Endothelial cell of umbilical vein (primary cell): ENCODE data around the gene ARMS2. TPM values are rescaled to one million over a fixed set of nuclear protein-coding genes. Genes with fewer than 3 reads are reported as not detected.

Experiments used
- BruUV-seq: library from RNA; stranded (reverse); fragments of 400-500 nt; replicated peaks from 2 replicates; lab custom pipeline; 2021; lab: Mats Ljungman, UMichigan
- CTCF ChIA-PET: fragments of 300-600, 350-600 bp; sonication (Branson Sonifier 250); formaldehyde crosslinking; loops from one replicate; lab custom pipeline; 2021; ENCODE audit warnings: antibody characterized with exemption, inconsistent platforms; lab: Charles Lee
- POLR2A ChIA-PET: fragments of 300-600, 350-600 bp; sonication (Branson Sonifier 250); formaldehyde crosslinking; loops from one replicate; lab custom pipeline; 2021; ENCODE audit warnings: antibody characterized with exemption, inconsistent platforms; lab: Charles Lee
- DNase-seq: peaks from one replicate; pipeline ENCODE4 v3.0.0-alpha.2; 2011; ENCODE audit warnings: low read depth, low spot score
- FAIRE-seq: peaks from 2 replicates; lab custom pipeline; 2011; peaks lifted over from hg19 to GRCh38; lab: Jason Lieb, UNC
- H2AFZ ChIP-seq: 2 replicates; pipeline ENCODE4 v1.6.0; 2012; ENCODE audit warnings: low read depth, low read length, control low read depth, inconsistent platforms
- H3K27ac ChIP-seq: 2 replicates; pipeline ENCODE4 v1.5.1; 2011; ENCODE audit warnings: low read depth, mild to moderate bottlenecking, control low read depth, low read length, moderate library complexity; ENCODE audit not compliant: insufficient read depth
- H3K27me3 ChIP-seq, 2 experiments: 2 replicates each; pipeline versions ENCODE4 v1.6.0 to v1.6.1; 2011; ENCODE audit warnings: low read length in 2 of 2, mixed read lengths in 1 of 2; ENCODE audit not compliant: control insufficient read depth in 2 of 2, insufficient read depth in 2 of 2
- H3K36me3 ChIP-seq, 2 experiments: 2 replicates in 1 of 2; 3 replicates in 1 of 2; pipeline ENCODE4 v1.5.1; 2011; ENCODE audit warnings: low read length in 2 of 2, mild to moderate bottlenecking in 1 of 2, moderate library complexity in 1 of 2; ENCODE audit not compliant: control insufficient read depth in 2 of 2, insufficient read depth in 2 of 2; ENCODE audit errors: extremely low read depth in 1 of 2
- H3K4me1 ChIP-seq: 3 replicates; pipeline ENCODE4 v1.5.1; 2011; ENCODE audit warnings: mild to moderate bottlenecking, low read length; ENCODE audit not compliant: control insufficient read depth, insufficient read depth; ENCODE audit errors: extremely low read depth
- H3K4me2 ChIP-seq: 2 replicates; pipeline ENCODE4 v1.6.1; 2011; ENCODE audit warnings: low read length, control low read depth, mixed read lengths; ENCODE audit not compliant: insufficient read depth
- H3K4me3 ChIP-seq, 3 experiments: fragments of 200-600 bp in 1 of 3; sonication (generic), shearing (Covaris generic) in 1 of 3; replicated peaks in 1 of 3; 2 replicates each; pipeline ENCODE4 v1.5.1; 2011 to 2016; ENCODE audit warnings: control low read depth in 3 of 3, low read length in 3 of 3, mild to moderate bottlenecking in 2 of 3, inconsistent platforms in 1 of 3, low read depth in 1 of 3, moderate library complexity in 1 of 3; ENCODE audit not compliant: insufficient read depth in 1 of 3
- H3K79me2 ChIP-seq: 2 replicates; pipeline ENCODE4 v1.6.0; 2012; ENCODE audit warnings: low read length, inconsistent platforms; ENCODE audit not compliant: control insufficient read depth, insufficient read depth
- H3K9ac ChIP-seq: replicated peaks from 2 replicates; pipeline ENCODE3; 2011; ENCODE audit warnings: low read length, control low read depth; ENCODE audit not compliant: insufficient read depth; ENCODE audit errors: extremely low read depth
- H3K9me1 ChIP-seq: replicated peaks from 3 replicates; pipeline ENCODE4 v1.6.0; 2011; ENCODE audit warnings: mild to moderate bottlenecking, low read length; ENCODE audit not compliant: control insufficient read depth, insufficient read depth; ENCODE audit errors: extremely low read depth
- H3K9me3 ChIP-seq: replicated peaks from 2 replicates; pipeline ENCODE4 v1.5.1; 2012; ENCODE audit warnings: low read length, inconsistent platforms; ENCODE audit not compliant: control insufficient read depth, insufficient read depth
- H4K20me1 ChIP-seq: replicated peaks from 2 replicates; pipeline ENCODE3; 2011; ENCODE audit warnings: mild to moderate bottlenecking, low read length; ENCODE audit not compliant: control insufficient read depth, insufficient read depth; ENCODE audit errors: extremely low read depth
- EZH2 ChIP-seq: IDR thresholded peaks from 2 replicates; pipeline ENCODE4 v1.6.1; 2012; ENCODE audit warnings: borderline replicate concordance, low read depth, mild to moderate bottlenecking, moderate library complexity, low read length, inconsistent platforms; ENCODE audit not compliant: severe bottlenecking
- FOS ChIP-seq: IDR thresholded peaks from 2 replicates; pipeline ENCODE4 v1.6.1; 2011; ENCODE audit warnings: mild to moderate bottlenecking, low read length, moderate library complexity, borderline replicate concordance; ENCODE audit not compliant: insufficient read depth
- GATA2 ChIP-seq: IDR thresholded peaks from 2 replicates; pipeline ENCODE4 v1.7.0; 2011; ENCODE audit warnings: low read depth, mild to moderate bottlenecking, moderate library complexity, mixed read lengths, low read length; ENCODE audit not compliant: insufficient read length, insufficient read depth
- JUN ChIP-seq: IDR thresholded peaks from 2 replicates; pipeline ENCODE4 v1.6.1; 2011; ENCODE audit warnings: borderline replicate concordance, low read depth; ENCODE audit not compliant: insufficient read length, insufficient read depth
- MYC ChIP-seq: IDR thresholded peaks from one replicate; pipeline ENCODE4 v1.6.1; 2011; ENCODE audit warnings: mild to moderate bottlenecking, low read depth, low read length
- POLR2A ChIP-seq: IDR thresholded peaks from 2 replicates; pipeline ENCODE4 v1.6.1; 2012; ENCODE audit warnings: low read depth, mild to moderate bottlenecking, control low read depth, low read length
- POLR2AphosphoS5 ChIP-seq: IDR thresholded peaks from 2 replicates; pipeline ENCODE4 v1.6.1; 2012; ENCODE audit warnings: low read depth, mild to moderate bottlenecking, control low read depth, low read length, moderate library complexity; ENCODE audit not compliant: insufficient read depth
- dilution Hi-C: fragments of 300-500 bp; cut with MboI; formaldehyde crosslinking; loops from one replicate; pipeline ENCODE4 v1.15.0; 2019; ENCODE audit warnings: low sequenced_read_pairs; ENCODE audit not compliant: extremely low pct_ligation_motif_present
- intact Hi-C: fragments of 100-400 bp; cut with micrococcal nuclease; formaldehyde crosslinking; loops from one replicate; pipeline ENCODE4 v1.10.0; 2022
- polyA plus RNA-seq, 4 experiments: library from polyadenylated mRNA; depleted of rRNA in 3 of 4; stranded (reverse) in 3 of 4; unstranded in 1 of 4; fragments of >200 nt; gene quantifications; 2 replicates each; pipeline versions ENCODE4 v1.2.1 to v1.2.3, GENCODE V29; 2011 to 2012; ENCODE audit warnings: missing spikeins in 1 of 4
- total RNA-seq: library from RNA; stranded (reverse); gene quantifications from 2 replicates; pipeline ENCODE4 v1.2.3, GENCODE V29; 2021
- TF ChIP-seq, protein P1 (sequence below): IDR thresholded peaks from 2 replicates; pipeline ENCODE4 v1.6.1; 2011; ENCODE audit not compliant: insufficient read depth, insufficient read length
- TF ChIP-seq, protein P2 (sequence below), 2 donors: IDR thresholded peaks; 1 replicate in 1 of 2; 2 replicates in 1 of 2; pipeline ENCODE4 v1.5.1; 2011; ENCODE audit warnings: low read length in 2 of 2, mild to moderate bottlenecking in 2 of 2, moderate library complexity in 2 of 2, control low read depth in 1 of 2, inconsistent platforms in 1 of 2, low read depth in 1 of 2; ENCODE audit not compliant: insufficient read depth in 1 of 2; ENCODE audit errors: extremely low read depth in 1 of 2

ARMS2 gene
- total and polyA plus RNA-seq, 2 donors (not counting 3 experiments of a cell fraction or from before 2014, with no cell fraction given), result not detected

DNA sequence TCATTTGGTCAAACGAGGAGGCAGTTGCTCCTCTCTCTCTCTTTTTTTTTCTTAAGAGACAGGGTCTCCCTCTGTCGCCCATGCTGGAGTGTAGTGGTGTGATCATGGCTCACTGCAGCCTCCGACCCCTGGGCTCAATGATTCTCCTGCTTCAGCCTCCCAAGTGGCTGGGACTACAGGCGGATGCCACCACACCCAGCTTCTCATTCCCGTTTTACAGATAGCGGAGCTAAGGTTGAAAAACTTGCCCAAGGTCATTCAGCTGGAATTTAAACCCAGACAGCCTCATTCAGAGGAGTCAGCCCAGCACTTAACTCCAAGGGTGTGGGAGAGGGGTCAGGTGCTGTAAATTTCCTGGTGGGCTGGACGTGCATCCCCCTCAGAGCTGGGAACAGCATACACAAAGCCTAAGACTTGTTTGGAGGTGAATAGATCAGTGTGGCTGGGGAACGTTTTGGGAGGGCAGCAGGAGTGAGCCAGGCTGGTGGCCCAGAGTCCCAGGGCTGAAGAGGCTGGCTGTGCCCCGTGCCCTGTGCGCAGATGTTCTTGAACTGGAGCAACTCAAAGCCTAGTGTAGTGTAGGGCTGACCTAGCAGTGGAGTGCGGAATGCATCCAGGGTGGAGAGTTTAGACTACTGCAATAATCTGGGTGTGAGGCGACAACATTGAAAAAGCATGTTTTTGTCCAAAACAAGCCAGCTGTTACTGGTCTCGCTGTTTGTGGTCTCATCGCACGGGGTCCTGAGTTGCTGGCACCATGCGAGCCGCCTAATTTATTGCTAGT, 9.2 kb downstream of the ARMS2 start:
- Histone ChIP-seq H3K4me3 (peak overlapping the region in 2 of 3 experiments; percentile 71 to 88), H3K79me2 (peaks cover 13% of the 10 kb centered on the region), H3K36me3 (no peaks in the 10 kb centered on the region), H2AFZ (no peak overlapping the region), H3K9me3 (no peaks in the 10 kb centered on the region), H3K27me3 (no peaks in the 10 kb centered on the region), H3K4me1 (peaks cover 15% of the 10 kb centered on the region), H3K4me2 (peak overlapping the region; percentile 89), H3K9ac (no peak overlapping the region), H3K27ac (no peak overlapping the region), H3K9me1 (no peaks in the 10 kb centered on the region), H4K20me1 (no peaks in the 10 kb centered on the region)
- intact Hi-C loops, result loop anchor here (1.0 to 10.0 kb wide), 4 partner anchors 41 to 1951 kb away; partner anchors contain the start of genes OAT and PLEKHA1
- POLR2A ChIA-PET, result no interaction called here
- DNase-seq (no peak), FAIRE-seq (no peak)
- BruUV-seq, result no TSS peak
- CTCF ChIA-PET, result interaction anchor here (2.0 to 3.0 kb wide), 3 partner anchors 31 to 102 kb away, joined by 6 to 15 read pairs (median 6); no protein-coding TSS in a partner anchor
- dilution Hi-C loops, result no loop called here
- TF ChIP-seq EZH2 (no peak), POLR2AphosphoS5 (no peak), GATA2 (no peak), JUN (no peak), POLR2A (no peak), MYC (no peak), FOS (no peak)
- TF ChIP-seq, protein P1, sequence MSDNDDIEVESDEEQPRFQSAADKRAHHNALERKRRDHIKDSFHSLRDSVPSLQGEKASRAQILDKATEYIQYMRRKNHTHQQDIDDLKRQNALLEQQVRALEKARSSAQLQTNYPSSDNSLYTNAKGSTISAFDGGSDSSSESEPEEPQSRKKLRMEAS, result no peak
- TF ChIP-seq, protein P2, sequence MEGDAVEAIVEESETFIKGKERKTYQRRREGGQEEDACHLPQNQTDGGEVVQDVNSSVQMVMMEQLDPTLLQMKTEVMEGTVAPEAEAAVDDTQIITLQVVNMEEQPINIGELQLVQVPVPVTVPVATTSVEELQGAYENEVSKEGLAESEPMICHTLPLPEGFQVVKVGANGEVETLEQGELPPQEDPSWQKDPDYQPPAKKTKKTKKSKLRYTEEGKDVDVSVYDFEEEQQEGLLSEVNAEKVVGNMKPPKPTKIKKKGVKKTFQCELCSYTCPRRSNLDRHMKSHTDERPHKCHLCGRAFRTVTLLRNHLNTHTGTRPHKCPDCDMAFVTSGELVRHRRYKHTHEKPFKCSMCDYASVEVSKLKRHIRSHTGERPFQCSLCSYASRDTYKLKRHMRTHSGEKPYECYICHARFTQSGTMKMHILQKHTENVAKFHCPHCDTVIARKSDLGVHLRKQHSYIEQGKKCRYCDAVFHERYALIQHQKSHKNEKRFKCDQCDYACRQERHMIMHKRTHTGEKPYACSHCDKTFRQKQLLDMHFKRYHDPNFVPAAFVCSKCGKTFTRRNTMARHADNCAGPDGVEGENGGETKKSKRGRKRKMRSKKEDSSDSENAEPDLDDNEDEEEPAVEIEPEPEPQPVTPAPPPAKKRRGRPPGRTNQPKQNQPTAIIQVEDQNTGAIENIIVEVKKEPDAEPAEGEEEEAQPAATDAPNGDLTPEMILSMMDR (IDR thresholded peaks at IDR 0.05; ENCODE audit: extremely low read depth in 1 of 2, insufficient read depth in 1 of 2, low read depth in 1 of 2, low read length in 2 of 2), result no peak
